Cerebellar cortex (tissue), 1 donor: ENCODE results near the gene CACNA1C.
A peak's percentile ranks its signal among the peaks of the same experiment; 100 is the strongest.

Source experiments
- DNase-seq: peaks from one replicate; pipeline ENCODE4 v3.0.0-alpha.2; 2015; ENCODE audit warnings: low spot score

CACNA1C gene

DNA sequence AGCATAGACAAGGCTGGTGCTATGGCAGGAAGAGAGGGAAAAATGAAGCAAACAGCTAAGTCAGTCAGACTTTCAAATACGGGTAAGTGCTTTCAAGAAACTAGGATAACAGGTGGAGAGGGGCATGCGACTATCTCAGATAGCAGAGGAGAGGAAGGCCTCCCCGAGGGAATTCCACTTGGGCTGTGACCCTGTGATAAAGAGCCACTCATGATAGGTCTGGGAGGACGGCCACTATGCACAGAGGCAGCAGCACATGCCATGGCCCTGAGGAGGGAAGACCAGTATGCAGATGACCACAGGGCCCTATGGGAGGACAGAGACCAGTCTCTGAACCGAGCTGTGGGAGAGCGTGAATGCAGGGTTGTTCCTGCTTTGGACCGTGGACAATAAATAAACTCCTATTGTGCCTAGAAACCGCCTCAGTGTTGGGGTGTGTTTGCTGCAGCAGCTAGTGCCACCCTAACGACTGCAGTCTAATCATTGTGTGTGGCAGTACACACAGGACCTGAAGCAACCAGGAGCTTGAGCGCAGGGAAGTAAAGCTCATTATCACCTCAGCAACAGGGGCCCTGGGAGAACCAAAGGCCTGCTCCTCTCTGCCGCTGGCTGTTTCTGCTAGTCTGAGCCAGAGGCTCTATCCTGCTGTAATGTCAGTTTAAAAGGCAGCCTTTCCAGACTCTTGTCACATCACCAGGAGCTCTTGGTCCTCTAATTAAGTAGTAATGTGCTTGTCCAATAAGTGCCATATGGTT lies 119.1 kb downstream of the CACNA1C start:
- DNase-seq, result no peak

DNA sequence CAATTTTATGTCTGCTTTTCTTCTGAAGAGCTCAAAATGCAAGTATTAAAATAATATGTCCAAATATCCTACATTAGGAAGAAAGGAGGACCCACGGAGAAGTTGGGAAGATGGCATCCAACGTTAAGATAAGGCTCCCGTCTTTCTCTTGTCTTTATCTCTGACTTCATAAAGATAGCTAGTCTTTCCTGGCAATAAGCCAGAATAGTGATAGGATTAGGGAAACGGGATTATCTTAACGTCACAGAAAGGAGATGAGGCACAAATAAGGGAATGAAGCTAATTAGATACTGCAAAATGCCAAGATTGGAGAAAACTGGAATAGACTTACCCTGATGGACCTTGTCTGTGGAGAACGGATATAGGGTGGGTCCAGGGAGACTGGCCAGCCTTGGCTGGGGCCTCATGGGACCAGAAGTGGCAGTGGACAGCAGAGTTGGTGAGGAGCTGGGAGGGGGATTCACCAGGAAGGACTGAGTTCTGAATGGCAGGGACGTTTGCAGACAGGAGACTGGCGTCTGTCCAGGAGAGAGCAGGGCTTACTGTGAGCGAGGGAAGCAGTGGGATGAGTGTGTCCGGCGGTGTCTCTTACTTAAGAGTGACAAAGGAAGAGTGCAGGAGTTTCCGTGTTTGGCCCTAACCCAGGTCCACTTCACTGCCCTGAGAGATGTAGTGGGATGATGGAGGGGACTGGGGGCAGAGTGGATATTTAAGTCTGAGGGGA lies 119.9 kb downstream of the CACNA1C start:
- no peak for DNase-seq

DNA sequence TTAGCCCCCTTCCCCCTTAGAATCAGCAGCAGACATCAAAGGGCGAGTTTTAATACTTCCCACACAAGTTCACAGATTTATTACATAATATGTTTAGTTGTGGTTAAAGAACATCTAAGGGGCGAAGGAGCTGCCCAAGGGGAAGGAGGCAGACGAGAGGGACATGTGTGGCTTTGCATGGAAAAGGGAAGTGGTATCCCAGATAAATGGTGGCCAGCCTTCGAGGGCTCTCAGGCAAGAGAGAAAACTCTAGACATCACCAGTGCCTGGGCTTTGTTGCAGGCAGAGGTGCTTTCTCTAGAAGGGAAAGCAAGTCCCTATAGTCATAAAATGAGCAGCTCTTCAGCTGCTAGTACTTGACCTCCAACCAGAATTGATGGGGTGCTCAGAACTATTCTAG lies 121.2 kb downstream of the CACNA1C start:
- DNase-seq, result no peak

DNA sequence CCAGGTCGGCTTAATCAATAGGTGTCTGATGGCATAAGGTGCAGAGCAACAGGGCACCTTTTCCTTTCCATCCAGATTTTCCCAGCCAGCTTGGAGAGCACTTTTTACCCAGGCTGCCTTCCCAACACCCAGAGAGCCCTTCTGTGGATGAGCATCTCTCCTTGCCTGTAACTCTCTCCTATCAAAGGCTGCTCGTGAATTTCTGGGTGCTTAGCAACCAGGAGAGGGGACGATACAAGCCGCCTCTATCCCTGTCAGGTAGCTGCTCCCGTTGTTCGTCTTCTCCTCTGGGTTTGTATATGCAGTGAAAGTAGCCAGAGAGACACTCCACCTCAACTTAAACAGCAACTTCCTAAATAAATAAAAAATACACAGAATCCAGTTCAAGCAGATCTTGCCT lies 124.2 kb downstream of the CACNA1C start:
- no peak for DNase-seq

DNA sequence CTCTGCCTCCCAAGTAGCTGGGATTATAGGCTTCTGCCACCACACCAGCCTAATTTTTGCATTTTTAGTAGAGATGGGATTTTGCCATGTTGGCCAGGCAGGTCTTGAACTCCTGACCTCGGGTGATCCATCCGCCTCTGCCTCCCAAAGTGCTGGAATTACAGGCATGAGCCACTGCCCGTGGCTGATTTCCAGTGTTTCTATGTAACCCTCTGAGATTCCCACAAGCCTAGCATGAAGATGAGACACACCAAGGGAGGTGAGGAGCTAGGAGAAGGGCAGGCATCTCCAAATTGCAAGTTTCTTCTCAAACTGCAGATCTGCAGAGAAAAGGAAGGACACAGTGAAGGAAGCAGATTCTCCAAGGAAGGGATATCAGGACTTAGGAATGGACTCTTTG lies 125.0 kb downstream of the CACNA1C start:
- DNase-seq, result no peak

DNA sequence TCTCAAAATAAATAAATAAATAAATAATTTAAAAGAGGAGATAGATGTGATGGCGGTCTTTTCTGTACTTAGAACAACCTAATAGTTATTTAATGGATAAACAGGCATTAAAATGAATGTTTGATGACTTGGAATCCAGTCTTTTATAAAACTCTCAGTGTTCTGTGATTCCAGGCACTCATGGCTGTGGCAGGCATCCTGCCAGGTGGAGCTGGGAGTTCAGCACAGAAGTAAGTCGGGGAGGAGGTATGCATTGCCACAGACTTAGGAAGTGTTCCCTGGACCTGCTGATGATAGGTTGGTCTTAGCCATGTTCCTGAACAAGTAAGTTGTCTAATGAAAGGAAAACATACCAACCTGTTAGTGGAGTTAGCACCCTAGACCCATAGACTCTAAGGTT lies 126.3 kb downstream of the CACNA1C start:
- no peak for DNase-seq

DNA sequence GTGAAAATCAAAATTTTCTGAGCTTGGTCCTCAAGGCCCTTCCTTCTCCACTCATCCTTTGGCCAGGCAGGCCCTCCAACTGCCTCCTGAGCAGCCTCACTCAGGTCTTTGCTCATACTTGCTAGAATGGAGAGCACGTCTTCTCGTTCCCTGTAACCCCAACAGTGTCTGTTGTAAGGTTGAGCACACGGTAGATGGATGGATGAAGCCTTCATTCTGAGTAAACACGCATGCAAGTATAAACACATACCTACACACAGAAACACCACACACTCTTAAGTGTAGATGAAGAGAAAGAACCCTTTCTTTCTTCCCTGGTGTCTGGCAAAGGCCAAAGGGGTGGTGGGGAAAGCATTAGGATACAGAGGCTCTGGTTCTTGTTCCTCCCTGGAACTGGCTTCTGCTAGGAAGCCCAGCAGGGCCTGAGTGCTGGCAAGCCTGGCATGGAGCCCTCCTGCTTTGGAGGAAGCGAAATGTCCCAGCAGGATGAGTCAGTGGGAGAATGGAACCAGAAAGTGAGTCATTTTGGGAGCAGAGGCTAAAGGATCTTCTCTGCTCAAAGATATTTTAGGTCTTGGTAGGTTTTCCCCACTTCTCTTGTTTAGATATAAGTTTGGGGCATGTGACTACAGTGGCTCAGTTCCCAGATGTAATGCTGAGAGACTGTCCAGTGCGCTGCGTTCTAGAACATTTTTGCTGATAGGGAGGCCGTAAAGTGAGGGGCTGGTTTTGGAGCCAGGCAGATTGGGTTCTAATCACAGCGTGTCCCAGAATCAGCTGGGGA lies 127.4 kb downstream of the CACNA1C start:
- DNase-seq, result peak; percentile 76

DNA sequence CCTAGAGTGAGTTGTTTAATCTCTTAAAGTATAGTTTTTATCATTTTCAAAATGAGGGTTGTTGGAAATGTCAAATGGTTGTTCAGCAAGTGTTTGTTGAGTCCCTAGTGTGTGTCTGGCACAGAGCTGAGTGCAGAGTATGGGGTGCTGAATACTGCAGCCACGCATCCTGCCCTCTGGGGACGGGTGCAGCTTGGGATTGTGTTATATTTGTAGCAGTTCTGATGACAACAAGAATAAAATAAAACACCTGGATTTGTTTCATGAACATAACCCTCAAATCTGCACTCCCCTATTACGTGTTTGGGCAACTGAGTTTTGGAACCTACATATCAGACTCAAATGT lies 127.9 kb downstream of the CACNA1C start:
- no peak for DNase-seq

DNA sequence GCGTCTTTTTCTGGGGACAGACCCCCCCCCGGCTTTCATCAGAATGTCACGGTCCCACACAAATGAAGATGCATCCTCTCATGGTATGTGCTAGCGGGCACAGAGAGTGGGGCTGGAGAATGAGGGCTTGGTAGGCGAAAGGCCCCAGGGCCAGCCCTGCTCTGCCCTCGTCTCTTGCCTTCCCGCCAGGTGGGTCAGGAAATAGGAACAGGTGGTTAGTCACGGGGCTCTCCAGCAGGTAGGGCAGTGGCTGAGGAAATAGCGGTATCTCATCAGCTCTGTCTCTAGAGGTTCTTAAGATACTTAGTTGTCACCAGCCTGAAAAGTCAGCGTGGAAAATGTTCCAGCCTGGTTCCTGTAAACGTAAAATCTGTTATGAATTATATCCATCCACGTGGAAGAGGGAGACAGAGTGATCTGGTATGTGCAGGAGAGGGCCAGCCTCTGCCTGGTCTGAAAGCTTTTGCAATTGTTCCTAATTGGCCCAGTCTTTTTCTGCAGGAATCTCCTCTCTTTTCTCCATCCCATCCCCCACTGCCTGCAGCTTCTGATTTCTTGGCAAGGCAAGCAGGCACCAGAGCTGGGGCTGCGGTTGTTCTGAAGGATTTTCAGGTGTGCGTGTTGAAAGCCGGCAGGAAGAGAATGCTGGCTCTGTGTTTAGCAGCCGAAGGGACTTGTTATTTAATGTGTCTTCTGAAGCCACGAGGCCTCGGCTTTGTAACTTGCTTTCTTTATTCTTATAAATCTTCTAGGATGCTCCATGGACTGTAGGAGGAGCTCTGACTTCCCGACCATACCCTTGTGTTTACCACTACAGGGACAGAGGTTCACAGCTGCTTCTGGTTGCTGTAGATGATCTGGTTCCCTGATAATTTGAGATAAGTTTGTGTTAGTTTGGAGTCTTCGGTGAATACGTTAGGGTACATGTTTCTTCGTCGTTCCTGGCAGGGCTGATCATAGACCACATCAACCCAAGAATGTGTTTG lies 131.1 kb downstream of the CACNA1C start:
- peak; percentile 59 for DNase-seq

DNA sequence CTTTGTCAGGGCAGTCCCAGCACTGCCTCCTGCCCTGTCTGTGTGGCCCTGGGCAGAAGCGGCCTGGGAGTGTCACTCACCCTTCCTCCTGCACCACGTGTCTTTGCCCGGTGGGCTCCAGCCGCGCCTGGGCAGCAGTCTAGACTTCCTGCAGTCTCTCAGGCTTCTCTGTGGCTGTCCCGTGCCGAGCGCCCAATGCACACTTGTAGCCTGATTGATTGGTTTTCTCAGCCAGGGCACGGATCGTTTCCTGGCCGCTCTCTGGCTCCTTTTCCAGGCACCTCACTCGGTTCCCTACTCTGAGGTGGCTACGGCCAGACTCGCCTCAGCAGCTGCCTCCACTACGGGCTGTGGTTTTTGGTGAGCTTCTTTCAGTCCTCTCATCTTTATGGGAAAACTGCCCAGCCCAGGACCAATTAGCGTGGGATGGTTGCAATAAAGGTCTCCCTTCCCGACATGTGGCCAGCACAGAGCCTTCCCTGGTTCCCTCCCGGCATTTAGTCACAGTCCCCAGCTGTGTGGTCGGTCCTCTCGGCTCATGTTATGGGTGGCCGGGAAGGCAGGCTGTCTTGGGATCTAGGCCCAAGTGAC lies 133.1 kb downstream of the CACNA1C start:
- DNase-seq, result no peak

DNA sequence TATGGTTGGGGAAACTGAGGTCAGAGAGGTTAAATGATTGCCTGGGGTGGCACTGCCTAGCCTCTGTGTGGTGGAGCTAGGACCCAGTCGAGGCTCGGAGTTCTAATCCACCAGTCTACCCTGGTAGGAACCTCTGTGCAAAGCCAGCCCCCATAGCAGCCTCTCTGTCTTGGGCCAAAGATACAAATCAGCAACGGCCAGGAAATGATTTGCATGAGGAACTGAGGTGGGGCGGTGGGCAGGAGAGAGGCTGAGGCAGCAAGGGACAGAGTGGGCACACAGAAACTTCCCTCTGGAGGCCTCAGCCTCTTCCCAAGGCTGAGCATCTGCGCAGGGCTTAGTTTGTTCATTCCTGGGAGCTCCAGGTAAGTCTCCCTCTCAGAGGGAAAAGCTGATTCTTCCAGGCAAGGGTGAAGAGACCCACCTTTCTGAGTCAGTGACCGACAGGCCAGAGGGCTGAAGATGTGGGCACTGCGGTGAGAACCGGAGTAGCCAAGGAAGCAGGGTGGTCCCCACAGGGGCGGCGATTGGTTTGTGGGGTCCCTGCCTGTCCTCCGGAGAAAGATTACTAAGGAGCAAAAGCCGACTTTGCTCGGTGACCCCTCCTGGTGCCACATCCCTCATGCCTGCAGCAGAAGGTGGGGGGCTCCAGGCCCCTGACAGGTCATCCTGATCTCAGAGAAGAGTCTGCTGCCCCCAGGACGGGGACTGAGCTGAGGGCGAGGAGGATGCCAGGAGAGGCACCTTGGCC lies 134.6 kb downstream of the CACNA1C start:
- DNase-seq, result no peak

DNA sequence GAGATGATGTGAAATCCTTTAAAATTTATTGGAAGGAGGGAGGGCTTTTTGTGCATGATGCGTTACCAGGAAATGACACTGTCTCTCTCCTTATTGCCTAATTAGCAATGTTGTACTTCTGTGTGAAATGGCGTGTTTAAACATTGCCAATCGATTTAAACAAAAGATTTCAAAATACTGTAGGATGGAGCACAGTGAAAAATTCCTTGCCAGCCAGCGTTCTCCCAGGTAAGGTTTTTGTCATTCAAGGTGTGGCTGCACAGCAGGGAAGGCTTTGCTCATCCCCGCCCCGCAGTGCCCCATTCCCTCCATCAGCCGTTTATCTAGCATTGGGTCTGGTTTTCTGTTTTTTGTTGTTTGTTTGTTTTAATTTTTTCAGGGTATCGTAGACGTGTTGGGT lies 137.3 kb downstream of the CACNA1C start:
- no peak for DNase-seq

DNA sequence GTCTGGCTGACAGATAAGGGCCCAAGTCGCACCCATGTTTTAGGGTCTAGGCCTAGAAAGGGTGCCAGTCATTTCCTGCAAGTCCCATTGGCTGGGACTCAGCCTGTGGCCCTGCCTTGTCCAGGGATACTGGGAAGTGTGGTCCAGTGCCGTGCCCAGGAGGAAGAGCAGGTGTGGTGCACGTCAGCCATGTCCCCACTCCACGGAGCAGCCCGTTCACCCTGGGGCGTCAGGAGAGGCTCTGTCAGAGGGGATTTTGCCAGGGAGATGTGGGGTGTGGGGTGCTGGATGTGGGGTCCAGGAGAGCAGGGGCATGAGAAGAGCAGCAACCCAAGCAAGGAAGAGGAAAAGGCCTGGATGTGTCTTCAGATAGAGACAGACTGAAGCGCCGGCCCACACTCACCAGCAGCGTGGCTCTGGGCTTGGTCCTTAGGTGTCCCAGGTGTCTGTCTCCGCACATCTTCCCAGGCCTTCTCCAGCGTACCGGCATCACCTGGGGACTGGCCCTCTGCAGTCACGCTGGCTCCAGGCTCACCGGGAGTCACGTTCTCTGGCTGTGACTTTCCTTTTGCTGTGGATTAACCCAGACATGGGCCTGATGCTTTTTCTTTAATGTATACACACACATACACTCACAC lies 138.2 kb downstream of the CACNA1C start:
- no peak for DNase-seq

DNA sequence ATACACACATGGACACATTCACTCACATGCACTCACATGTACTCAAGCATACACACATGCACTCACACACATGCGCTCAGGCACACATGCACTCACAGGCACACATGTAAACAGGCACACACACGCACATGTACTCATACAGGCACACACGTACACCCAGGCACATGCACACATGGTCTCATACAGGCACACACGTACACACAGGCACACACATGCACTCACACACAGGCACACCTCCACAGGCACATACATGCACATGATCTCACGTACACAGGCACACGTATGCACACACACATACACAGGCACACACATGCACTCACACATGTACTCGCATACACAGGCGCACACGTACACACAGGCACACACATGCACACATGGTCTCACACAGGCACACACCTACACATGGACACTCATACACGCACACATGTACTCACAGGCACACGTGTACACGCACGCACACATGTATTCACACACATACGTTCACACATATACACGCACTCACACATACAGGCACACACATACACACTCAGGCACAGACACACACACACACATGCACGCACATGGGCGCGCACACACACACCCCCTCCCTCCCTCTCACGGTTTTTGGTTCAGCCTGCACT lies 138.9 kb downstream of the CACNA1C start:
- DNase-seq, result no peak

DNA sequence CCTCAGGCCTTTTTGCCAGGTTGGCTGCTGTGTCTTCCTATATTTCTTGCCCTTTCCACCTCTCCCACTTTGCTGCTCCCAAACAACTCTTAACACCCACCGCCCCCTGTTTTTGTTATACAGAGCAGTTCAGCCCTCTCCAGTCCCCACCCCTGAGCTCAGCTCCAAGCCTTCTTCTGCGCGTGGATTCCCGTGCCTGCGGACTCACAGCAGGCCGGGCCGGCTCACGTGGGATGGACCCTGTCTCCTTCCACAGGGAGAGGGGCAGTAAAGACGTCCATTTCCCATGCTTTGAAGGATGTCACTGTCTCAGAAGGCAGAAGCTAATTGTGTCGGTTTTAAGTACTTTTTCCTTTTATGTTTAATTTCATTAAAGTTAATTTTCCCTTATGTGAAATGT lies 139.4 kb downstream of the CACNA1C start:
- DNase-seq, result no peak

DNA sequence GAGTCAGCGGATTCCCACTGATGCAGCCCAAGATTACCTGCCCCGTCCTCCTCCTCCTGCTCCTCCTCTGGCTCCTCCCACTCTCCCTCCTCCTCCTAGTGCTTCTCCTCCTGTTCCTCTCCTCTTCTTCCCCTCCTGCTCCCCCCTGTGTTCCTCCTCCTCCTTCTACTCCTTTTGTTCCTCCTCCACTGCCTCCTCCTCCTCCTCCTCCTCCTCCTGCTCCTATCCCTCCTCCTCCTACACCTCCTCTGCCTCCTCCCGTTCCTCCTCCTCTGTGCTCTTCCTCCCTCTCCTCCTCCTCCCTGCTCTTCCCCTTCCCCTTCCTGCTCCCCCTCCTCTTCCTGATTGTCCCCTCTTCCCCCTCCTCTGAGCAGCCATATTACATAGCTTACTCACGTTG lies 141.3 kb downstream of the CACNA1C start:
- DNase-seq, result no peak

DNA sequence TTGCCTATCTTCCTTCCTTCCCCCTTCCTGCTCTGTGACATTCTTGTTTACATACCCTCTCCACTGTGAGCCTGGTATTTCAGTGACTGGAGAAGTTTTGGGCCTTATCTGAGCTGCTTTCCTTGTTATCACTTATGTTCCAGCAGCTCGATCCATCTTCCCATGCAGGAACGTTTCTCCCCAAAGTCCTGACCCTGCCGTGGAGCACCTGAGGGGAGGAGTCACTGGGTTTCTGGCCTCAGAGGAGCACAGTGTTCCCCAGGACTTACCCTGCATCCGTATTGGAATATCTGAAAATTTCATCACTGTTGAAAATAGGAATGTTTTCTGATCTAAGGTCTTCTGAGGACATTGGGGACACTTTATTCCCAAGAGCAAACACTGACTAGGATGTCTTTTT lies 141.8 kb downstream of the CACNA1C start:
- DNase-seq, result no peak

DNA sequence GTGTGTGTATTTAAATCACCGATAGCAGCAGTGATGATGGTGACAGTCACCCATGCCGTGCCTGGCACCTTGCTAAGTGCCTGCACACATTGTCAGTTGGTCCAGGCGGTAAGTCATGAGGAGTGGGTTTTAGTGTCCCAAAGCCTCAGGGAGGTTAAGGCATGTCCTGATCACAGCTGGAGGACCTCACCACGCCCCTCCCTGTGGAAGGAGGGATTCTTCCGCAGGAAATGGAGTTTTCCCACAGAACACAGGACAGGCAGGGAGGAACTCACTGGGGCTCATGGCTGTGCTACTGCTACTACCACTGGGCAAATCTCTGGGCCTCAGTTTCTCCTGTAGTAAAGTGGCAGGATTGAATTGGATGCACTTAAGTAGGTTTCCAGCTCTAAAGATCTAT lies 142.3 kb downstream of the CACNA1C start:
- DNase-seq, result no peak

DNA sequence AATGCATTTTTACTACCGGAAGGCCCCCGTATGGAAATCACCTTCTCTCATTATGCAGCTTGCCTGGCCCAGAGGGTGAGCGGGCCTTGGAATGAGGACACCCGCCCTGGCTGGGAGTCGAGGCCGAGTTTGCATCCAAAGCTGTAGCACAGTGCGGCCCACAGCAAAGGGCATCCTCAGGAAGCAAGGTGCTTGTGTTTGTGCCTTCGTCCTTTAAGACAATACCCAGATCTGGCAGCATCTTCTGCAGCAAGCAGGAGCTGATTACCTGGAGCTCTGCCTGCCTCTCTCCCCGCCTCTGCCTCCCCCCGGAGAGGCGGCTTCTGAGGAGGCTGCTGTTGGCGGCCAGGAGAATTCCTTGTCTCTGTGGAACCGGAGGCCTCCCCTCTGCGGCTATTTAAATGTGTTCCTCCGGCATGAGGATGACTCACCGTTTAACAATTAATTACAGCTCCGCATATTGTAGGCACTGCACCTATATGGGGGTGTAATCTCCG lies 145.3 kb downstream of the CACNA1C start:
- peak; percentile 70 for DNase-seq

DNA sequence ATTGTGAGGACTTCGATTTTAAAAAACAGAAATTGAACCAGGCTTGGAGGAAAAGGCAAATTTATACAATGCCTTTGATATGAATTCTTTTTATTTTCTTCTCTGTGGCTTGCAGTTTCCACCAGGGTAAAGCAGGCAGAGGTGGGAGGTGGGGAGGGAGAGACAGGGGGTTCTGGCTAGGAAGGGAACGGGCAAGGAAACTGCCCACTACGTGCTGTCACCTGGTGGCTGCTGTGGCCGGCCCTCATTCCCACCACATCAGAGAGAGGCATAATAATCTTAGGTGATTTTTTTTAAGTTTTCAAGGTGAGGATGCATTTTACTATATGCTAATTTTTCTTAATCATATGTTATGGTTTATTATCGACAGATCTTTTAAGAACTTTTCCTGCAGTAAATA lies 145.8 kb downstream of the CACNA1C start:
- no peak for DNase-seq
